GM21786 (cell line): Measurements from ENCODE around the gene DMKN.
A peak's percentile ranks its signal among the peaks of the same experiment; 100 is the strongest.

ENCODE experiments used
- ATAC-seq: cut with Tn5 transposase; IDR thresholded peaks from one replicate; pipeline ENCODE4 v1.9.1; 2021; ENCODE audit not compliant: unreplicated experiment

The DMKN gene

GRCh38 chr19:35528218-35529038 is 15.0 kb upstream of the DMKN start, which contains the start of gene SBSN:
Gene SBSN (minus strand): TSS chr19:35528311. CDS start chr19:35528281, 30 bp downstream.
- no peak for ATAC-seq

GRCh38 chr19:35525873-35526272 is 12.4 kb upstream of the DMKN start:
- ATAC-seq = no peak

DNA sequence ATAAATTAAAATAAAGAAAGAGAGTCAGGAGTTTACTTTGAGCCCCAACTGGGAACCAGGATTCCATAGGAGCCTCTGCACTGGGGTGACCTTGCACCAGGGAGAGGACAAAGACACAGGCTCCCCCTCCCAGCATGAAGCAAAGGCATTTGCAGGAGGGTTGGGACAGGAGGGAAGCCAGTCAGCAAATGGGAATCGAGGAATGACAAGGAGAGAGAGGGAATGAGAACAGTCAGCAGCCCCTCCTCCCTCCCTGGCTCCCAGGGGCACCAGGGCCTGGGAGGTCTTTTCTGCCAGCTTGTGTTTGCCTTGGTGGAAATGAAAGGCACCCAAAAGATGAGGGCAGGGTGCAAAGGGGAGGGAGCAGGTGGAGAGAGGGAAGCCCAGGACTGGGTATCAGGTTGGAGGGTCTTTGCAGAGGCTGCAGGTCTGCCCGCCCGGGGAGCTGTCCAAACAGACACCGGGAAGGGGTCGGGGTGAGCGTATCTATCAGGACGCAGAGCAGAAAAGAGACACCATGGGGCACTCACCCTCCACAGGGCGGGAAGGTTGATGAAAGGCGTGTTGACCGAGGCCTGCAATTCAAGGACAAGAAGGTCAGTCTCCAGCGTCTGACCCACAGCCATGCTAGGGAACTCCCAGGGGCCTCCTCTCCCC is 10.9 kb upstream of the DMKN start:
- ATAC-seq = no peak

DNA sequence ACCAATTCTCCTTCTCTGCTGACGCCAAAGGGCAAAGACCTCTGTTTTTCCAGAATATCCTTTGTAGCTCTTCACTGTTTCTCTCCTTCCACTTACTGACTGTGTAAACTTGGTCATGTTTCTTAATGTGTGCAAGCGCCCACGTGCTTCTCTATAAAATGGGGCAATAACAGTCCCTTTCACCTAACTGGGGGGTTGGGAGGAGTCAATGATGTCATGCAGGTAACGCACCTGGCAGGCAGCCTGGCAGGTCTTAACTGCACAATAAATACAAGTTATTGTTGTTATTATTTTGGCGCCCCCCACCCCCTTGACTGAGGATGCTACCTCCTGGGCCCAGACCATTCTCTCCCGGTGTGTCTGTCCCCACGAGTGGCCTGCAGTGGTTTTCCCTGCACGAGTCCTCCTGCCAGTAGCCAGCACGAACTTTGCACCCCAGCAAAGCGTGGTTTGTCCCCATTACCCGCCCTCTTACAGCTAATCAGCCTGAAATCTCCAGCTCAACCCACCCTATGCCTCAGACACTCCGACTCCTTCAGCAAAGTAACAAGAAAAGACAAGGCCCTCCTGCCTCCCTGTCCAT is 9.4 kb upstream of the DMKN start:
- no peak for ATAC-seq

- no peak for ATAC-seq
Measured at GRCh38 chr19:35521124-35521743, 7.8 kb upstream of the DMKN start.

- ATAC-seq = no peak
Measured at GRCh38 chr19:35519291-35519690, 5.8 kb upstream of the DMKN start.

DNA sequence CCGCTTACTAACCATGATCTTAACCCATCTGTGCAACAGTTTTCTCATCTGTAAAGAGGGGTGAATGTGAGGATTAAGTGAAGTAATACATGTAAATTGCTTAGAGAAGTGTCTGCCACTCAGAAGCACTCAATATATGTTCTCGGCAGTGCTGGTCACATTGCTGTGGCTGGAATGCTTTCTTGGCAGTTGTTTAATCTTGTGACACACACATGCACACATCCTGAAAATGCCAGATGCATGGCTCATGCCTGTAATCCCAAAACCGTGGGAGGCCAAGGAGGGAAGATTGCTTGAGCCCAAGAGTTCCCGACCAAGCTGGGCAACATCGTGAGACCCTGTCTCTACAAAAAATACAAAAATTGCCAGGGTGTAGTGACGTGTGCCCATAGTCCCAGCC is 4.9 kb upstream of the DMKN start:
- ATAC-seq = no peak

DNA sequence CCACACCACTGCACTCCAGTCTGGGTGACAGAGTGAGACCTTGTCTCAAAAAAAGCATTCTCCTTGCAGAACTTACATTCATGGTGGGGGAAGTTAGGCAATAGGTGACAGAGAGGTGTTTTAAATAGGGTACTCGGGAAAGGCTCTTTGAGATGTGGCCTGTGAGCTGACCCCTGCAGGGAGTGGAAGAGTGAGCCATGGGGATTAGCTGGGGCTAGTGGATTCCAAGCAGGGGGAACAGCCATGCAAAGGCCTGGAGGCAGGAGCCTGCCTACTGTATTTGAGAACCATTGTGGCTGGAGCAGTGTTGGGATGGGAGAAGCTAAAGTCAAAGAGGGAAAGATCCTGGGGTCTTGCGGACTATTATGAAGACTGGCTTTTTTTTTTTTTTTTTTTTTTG is 3.9 kb upstream of the DMKN start:
- ATAC-seq = no peak

DNA sequence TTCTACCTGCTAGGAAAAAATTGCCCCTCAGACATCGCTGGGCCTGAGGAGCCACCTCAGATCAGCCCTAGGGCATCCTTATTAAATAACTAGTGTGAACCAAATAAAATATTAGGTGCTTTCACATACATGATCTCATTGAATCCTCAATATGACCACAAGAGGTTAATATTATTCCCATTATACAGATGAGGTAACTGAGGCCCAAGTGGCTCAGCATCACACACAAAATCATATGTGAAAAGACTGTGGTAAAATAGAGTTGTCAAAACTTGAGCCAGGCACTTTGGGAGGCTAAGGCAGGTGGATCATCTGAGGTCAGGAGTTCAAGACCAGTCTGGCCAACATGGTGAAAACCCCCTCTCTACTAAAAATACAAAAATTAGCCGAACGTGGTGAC is 2.9 kb upstream of the DMKN start:
- ATAC-seq = no peak

DNA sequence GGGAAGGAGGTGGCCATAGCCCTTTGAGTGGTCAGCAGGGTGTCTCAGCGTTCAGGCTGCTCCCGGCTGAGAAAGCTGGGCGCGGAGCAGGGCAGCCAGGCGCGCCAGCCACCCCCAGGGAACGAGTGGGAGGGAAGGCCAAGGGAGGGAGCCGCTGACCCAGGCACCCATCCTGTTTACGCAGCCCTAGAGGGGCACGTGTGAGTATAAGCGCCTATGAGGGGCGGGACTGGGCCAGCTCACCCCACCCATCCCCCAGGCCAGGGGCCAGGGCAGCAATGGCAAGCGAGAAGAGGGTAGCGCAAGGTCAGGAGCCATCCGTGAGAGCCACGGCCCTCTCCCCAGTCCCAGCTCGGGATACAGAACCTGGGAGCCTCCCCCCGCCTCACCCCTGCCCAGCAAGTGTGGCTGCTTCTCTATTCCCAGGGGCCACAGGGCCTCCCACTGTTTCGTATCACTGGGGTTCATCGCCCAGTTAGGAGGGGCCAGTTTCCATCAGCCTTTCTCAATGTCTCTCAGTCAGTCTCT is 897 bp upstream of the DMKN start:
- no peak for ATAC-seq

DNA sequence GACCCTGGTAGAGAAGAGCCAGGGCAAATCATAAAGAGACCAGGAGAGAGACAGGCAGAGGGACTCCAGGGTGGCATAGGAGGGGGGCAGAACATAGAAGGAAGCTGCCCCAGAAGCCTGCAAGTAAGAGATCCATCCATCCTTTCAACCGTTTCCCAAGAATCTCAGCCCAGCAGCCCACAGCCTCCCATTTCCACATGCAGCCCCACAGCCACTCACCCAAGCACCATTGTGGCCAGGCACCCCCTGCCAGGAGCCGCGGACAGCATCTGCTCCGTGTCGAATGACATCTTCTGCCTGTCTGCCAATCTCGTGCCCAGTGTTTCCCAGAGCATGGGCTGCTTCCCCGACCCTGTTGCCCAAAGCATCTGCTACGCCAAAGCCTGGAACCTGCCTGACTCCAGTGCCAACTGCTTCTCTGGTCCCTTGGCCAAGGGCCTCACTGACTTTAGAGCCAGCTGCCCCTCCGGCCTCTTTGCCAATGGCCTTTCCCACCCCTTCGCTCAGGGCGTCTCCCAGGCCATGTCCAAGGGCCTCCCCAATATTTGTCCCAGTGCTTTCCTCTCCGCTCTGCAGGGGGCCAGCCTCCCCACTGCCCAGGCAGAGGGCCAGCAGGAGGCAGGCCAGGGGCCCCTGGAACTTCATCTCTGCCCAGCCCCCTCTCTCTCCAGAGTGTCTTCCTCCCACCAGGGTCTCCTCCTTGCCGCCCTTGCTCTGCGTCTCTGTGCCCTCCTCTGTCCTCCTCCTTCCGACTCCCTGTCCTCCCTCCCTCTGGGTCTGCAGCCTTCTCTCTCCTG is 420 bp downstream of the DMKN start:
- no peak for ATAC-seq

DNA sequence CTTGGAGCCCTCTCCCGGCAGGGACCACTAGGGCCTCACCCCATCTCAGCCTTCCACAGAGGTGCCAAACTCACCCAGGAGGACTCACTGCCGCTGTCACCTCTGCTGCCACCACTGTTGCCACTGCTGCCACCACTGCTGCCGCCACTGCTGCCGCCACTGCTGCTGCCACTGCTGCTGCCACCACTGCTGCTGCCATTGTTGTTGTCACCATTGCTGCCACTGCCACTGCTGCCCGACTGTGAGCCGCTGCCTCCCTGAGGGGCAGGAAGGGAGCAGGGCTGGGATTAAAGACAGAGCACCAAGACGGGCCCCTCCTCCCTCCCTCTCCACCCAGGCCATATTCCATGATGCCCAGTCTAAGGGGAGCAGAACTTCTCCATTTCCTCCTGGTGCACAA is 2.1 kb downstream of the DMKN start:
- no peak for ATAC-seq

DNA sequence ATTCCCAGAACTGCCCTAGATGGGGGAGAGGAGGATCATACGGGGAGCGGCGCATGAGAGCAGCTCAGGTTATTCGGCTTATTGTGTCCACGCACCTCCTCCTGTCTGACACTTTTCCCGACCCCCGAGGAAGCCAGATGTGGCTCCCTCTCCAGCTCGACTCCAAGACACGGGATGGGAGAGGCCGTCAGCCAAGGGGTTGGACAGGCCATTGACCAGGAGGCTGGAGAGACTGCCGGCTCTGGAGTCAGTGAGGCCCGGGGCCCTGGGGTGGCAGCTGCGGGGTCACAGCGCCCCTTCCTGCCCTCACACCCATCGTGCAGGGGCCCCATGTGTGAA is 2.9 kb downstream of the DMKN start:
- no peak for ATAC-seq

DNA sequence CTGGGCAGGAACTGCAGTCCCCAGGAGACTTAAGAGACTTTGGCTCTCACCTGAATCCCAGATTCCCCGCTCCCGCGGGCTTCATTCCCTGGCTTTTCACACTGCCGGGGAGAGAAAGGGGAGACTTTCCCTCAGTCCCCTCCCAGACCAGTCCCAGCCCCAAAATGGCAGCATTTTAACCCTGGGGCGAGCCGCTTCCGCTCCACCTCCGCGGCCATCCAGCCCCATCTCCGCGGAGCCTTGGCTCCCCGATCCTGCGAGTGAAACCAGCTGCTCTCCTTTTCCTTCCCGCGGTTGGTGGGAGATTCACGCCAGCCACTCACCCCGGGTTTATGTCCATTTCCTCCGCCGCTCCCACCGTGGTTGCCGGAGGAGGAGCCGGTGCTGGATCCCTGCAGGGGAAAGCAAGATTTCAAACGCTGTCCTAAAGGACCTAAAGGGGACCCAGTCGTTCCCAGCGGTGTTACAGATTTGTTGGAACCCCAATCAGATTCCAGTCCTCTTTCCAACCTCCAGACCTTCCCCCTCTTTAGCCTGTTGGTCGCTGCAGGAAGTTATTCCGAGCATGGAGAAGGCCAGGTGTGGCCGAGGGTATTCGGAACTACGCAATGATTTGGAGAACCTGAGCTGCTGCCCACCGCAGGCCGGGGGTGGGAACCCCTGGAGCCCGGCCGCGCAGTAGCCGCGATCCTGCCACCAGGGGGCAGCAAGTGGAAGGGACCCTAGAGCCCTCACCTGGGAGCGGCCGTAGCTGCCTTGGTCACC is 3.4 kb downstream of the DMKN start:
- peak; percentile 66 for ATAC-seq

DNA sequence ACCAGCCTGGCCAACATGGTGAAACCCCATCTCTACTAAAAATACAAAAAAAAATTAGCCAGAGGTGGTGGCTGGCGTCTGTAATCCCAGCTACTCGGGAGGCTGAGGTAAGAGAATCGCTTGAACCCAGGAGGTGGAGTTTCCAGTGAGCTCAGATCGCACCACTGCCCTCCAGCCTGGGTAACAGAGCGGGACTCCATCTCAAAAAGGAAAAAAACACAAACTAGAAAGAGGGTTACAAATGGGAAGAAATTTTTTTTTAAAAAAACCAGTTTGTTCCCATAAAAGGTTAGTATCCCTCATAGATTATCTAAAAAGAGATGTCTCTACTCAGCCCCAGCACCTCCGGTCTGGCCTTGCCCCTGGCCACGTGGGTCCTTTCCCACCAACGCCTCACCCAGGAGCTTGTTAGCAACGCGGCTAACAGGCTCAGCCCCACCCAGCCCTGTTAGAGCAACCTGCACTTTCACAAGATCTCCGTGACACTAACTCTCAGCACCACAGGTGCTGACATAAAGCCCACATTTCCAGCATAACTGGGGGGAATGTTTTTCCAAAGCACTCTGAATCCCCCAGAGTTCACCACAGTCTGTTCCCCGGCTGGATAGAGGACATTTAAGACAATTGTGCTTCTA is 4.3 kb downstream of the DMKN start:
- no peak for ATAC-seq

DNA sequence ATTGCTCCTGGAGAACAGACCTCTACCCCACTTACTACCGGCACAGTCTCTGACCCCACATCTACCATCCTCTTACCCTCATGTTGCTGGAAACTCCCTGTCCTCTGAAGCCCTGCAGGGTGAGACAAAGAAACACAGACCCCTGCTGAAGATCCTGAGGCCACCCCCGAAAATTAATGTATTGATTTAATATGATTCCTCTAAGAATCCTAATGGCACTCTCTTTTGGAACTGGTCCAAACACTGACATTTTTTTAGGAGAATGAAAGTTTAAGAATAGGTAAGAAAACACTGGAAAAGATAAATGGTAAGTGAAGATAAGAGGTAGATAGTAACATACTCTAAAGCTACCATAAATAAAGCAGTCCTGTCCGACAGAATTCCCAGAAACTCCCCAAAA is 5.3 kb downstream of the DMKN start:
- no peak for ATAC-seq

- ATAC-seq = no peak
Measured at GRCh38 chr19:35507561-35507960, 5.9 kb downstream of the DMKN start.

GRCh38 chr19:35506011-35506410 is 7.4 kb downstream of the DMKN start:
- ATAC-seq = no peak

DNA sequence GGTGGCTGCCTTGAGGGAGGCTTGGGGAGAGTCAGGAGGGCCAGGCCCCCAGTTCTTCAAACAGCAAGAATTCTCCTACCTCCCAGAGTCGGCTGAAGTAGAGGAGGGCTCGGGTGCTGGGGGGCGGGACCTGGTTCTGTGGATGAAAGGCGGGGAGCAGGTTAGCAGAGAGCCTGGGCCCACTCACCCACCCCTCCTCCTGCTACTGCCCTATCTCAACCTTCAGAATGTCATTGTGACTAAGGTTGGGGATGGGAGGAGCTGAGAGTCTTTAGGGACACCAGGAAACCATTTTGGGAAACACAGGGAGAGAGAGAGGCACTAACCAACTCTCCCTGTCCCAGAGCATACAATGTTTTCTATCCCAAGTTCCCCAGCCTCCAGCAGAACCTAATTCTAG is 10.7 kb downstream of the DMKN start:
- no peak for ATAC-seq

- ATAC-seq = no peak
Measured at GRCh38 chr19:35501684-35502083, 11.8 kb downstream of the DMKN start.
